ENCODE measurements around the gene MZB1.

Gene MZB1

GRCh38 chr5:139419226-139420192, 29.8 kb upstream of the MZB1 start:
- Histone ChIP-seq H3K36me3 (peaks cover 6 to 35% (median 26%) of the 10 kb centered on the region in 3 donors), H3K4me3 (no peak overlapping the region), H3K27ac (peak overlapping the region in 1 of 2 donors; percentile 75), H3K4me1 (peaks cover 0 to 40% (median 23%) of the 10 kb centered on the region in 4 donors), H3K9me3 (no peaks in the 10 kb centered on the region), H3K27me3 (no peaks in the 10 kb centered on the region)
- no peak for TF ChIP-seq CTCF (IDR thresholded peaks at IDR 0.05)
- intact Hi-C loops (cut with DNase I; ENCODE audit: low total_unique reads) = no loop called here
- no peak for DNase-seq

GRCh38 chr5:139418793-139419192, 29.1 kb upstream of the MZB1 start:
- intact Hi-C loops (cut with DNase I; ENCODE audit: low total_unique reads) = no loop called here
- peaks cover 0 to 41% (median 23%) of the 10 kb centered on the region in 4 donors for H3K4me1 ChIP-seq
- H3K27ac ChIP-seq = peak overlapping the region; percentile 45 to 75
- no peak for TF ChIP-seq CTCF (IDR thresholded peaks at IDR 0.05)
- H3K9me3 ChIP-seq = no peaks in the 10 kb centered on the region
- no peak overlapping the region for H3K4me3 ChIP-seq
- H3K27me3 ChIP-seq = no peaks in the 10 kb centered on the region
- DNase-seq = no peak
- peaks cover 2 to 34% (median 22%) of the 10 kb centered on the region in 3 donors for H3K36me3 ChIP-seq

- no peak overlapping the region for H3K4me3 ChIP-seq
- intact Hi-C loops (cut with DNase I; ENCODE audit: low total_unique reads) = no loop called here
- peak in 1 of 2 donors; percentile 82 for DNase-seq
- TF ChIP-seq CTCF (IDR thresholded peaks at IDR 0.05) = no peak
- peak overlapping the region; percentile 45 to 75 for H3K27ac ChIP-seq
- H3K27me3 ChIP-seq = no peaks in the 10 kb centered on the region
- H3K36me3 ChIP-seq = peaks cover 9 to 34% (median 34%) of the 10 kb centered on the region in 3 donors
- H3K9me3 ChIP-seq = no peaks in the 10 kb centered on the region
- peaks cover 0 to 41% (median 23%) of the 10 kb centered on the region in 4 donors for H3K4me1 ChIP-seq
Observed at GRCh38 chr5:139417214-139417613, 27.5 kb upstream of the MZB1 start.

- Histone ChIP-seq H3K9me3 (no peaks in the 10 kb centered on the region), H3K4me3 (no peak overlapping the region), H3K27ac (peak overlapping the region; percentile 45 to 75), H3K4me1 (peaks cover 0 to 41% (median 23%) of the 10 kb centered on the region in 4 donors), H3K27me3 (no peaks in the 10 kb centered on the region), H3K36me3 (peaks cover 9 to 34% (median 34%) of the 10 kb centered on the region in 3 donors)
- no peak for TF ChIP-seq CTCF (IDR thresholded peaks at IDR 0.05)
- no peak for DNase-seq
- intact Hi-C loops (cut with DNase I; ENCODE audit: low total_unique reads) = no loop called here
Observed at GRCh38 chr5:139416651-139417050, 26.9 kb upstream of the MZB1 start.

- intact Hi-C loops (cut with DNase I; ENCODE audit: low total_unique reads) = no loop called here
- no peak for TF ChIP-seq CTCF (IDR thresholded peaks at IDR 0.05)
- Histone ChIP-seq H3K27ac (peak overlapping the region; percentile 45 to 75), H3K4me3 (no peak overlapping the region), H3K36me3 (peaks cover 9 to 39% (median 27%) of the 10 kb centered on the region in 3 donors), H3K4me1 (peaks cover 0 to 48% (median 25%) of the 10 kb centered on the region in 4 donors), H3K27me3 (no peaks in the 10 kb centered on the region), H3K9me3 (no peaks in the 10 kb centered on the region)
- DNase-seq = no peak
Observed at GRCh38 chr5:139415869-139416268, 26.2 kb upstream of the MZB1 start.
